Stimulated activated CD4-positive, alpha-beta T cell treated with anti-CD3 and anti-CD28 coated beads, Interleukin-2, amount 100 ng/mL, for 48 hours (primary cell): ENCODE data around the gene NBPF8.
"Not testable (repeated sequence)": the region's sequence is repeated elsewhere in the genome, so short reads cannot be mapped to it uniquely, and the experiment has no call there.

ENCODE experiments used
- DNase-seq, 2 donors: peaks; one replicate each; pipeline ENCODE4 v3.0.0-alpha.2; 2020

The NBPF8 gene, protein sequence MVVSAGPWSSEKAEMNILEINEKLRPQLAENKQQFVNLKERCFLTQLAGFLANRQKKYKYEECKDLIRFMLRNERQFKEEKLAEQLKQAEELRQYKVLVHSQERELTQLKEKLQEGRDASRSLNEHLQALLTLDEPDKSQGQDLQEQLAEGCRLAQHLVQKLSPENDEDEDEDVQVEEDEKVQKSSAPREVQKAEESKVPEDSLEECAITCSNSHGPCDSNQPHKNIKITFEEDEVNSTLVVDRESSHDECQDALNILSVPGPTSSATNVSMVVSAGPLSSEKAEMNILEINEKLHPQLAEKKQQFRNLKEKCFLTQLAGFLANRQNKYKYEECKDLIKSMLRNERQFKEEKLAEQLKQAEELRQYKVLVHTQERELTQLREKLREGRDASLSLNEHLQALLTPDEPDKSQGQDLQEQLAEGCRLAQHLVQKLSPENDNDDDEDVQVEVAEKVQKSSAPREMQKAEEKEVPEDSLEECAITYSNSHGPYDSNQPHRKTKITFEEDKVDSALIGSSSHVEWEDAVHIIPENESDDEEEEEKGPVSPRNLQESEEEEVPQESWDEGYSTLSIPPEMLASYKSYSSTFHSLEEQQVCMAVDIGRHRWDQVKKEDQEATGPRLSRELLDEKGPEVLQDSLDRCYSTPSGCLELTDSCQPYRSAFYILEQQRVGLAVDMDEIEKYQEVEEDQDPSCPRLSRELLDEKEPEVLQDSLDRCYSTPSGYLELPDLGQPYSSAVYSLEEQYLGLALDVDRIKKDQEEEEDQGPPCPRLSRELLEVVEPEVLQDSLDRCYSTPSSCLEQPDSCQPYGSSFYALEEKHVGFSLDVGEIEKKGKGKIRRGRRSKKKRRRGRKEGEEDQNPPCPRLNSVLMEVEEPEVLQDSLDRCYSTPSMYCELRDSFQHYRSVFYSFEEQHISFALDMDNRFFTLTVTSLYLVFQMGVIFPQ

DNA sequence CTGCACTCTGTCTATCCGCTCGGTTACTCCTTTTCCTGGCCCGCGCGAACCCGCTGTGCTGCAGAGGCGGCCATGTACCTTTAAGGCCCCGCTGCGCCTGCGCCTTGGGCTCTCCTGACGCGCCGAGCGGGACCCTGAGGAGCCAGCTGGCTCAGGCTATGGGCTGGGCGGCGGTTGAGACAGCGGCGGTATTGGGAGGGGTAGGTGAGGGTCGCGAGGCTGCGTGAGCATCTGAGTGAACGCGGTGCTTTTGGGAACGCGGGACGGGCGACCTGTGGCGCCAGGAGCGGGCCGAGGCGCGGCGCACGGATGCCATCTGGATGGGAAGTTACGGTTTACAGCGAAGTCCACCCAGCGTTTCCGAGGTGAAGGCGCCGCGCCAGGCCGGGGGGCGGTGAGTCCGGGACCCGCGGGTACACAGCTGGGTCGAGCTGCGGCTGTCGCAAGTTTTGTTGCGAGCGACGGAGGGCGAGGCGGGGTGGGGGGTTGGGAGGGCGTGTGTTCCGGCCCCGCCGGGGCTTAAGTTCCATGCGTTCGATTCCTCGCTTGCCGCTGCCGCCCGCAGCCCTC, at the start of gene NBPF8:
TSS of gene NBPF8 (plus strand) at position 125 of the 570 bp plus-strand sequence. CDS start 21,488 bp downstream, outside the sequence.
- DNase-seq = peak; percentile 56 to 62

DNA sequence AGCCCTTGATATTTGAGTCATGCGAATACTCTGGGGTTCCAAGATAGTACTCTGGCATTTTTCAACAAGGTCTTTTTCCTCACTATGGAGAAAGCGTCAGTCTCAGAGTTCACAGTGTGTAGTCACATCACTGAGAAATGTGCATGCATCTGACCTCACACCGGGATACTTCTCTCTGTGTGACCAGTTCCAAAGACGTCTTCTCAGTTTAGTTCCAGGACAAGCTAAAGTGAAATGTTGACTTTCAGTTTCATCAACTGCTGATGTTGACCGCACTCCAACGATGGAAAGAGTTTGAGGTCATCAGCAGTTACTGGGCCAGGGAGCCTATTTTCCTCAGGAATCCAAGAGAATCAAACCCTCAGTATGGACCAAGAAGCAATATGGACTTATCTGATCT, 47.1 kb upstream of the NBPF8 start:
- not testable (repeated sequence) for DNase-seq

DNA sequence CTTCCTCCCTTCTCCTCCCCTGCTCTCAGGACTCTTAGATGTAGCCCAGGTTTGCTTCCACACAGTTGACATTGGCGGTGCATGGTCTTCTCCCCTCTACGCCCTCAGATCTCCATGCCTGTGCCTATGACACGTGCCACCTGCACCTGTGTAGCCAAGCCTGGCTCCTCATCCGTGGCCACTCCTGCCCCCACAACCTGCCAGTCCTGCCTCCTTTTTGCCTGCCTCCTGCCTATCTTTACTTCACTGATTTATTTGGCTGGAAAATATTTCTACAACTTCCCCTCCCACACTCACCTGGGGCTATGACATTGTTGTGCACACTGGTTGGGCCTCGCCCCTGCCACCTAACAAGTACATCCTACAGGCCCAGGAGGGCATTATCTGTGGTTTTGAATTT, 28.2 kb upstream of the NBPF8 start:
- not testable (repeated sequence) for DNase-seq

DNA sequence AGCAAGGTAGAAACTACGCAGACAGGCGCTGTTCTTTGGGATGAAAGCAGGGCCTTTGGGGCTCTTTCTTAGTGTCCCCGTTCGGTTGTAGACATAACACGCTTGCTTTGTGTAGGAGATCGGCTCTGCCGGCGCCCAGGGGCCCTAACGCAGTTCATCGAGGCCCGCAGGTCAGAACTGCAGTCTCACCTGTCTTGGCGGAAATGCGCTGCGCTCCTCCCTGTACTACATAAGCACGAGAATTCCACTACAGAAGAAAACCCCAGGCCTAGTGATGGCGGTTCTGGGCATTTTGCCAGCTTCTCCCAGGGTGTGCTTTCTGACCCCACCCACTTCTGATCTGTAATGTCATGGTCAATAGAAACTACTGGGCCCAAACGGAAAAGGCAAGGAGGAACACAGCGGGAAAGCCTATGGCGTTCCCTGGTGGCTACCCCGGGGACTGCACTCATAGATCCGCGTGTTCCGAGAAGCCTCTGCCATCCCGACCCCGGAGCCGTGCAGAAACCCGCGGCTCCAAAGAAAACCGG, 26.2 kb upstream of the NBPF8 start:
- peak in 1 of 2 donors; percentile 3 for DNase-seq

DNA sequence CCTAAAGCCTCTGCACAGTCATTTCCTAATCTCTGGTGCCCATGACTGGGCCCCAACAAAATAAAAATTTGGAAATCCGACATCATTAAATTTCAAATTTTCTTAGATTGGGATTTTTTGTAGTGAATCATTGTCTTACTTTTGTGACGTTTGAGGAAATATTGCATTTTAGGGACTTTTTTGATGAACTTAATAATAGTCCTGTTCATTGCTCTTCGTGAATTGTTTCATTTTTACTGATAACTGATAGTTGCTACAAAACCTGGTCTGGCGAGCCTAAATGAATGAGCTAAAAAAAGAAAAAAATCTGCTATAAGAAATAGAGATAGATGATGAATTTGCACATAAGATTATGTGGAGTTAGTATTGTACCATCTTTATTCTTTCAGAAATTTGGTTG, 23.5 kb upstream of the NBPF8 start:
- not testable (repeated sequence) for DNase-seq

DNA sequence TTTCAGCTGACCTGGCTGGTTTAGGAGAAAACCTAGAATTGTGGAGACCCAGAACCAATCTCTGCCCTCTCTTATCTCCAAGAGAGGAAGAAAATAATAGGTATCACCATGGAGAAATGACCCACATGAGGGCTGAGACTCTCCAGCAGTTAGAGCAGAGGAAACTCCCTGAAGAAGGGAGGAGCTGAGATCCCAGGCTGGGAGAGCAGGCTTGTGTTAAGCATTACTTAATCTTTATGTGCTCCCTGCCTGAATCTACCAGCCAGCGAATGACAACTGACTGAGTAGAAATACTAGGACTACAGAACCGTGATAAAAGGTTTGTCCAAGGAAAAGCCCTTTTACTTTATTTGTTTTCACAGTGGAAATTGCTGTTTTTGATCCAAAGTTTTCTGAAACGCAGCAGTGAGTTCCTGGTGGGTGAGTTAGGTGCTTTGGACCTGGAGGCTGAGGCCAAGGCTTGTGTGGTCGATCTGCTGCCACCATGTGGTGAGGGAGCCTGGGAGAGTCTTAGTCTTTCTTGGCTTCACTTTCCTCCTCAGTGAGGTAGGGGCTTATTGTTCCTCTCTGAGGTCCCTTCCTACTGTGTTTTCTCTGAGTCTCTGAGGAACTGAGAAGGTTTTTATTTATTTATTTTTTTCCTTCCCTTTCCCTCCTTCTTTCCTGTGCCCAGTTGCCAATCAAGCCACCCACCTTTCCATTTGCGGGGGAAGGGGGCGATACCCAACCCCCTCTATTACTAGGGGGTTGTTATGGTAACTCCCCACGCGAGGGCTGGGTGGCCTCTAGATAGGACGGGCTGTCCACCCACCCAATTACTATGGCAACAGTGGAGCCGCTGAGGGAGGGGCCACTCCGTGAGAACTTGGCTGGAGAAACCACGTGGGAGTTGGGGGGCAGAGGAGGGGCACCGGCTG, 21.3 kb upstream of the NBPF8 start:
- not testable (repeated sequence) for DNase-seq

DNA sequence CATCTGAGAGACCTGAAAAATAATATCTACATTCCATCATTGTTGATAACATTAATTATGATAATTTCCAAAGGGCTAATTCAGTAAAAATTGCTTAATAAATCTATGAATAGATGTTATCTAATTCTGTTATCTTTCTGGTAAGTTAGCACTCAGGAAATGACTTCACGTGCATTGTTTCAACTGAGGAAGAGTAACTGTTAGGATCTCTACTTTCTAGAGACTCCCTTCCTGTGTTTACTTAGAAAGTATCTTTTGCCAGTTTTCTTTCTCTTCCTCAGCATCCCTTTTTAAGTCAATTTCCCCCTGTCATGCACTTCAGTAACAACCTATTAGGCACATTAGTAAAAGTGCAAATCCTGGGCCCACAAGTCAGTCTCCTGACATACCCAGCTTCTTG, 9.5 kb upstream of the NBPF8 start:
- DNase-seq = not testable (repeated sequence)

DNA sequence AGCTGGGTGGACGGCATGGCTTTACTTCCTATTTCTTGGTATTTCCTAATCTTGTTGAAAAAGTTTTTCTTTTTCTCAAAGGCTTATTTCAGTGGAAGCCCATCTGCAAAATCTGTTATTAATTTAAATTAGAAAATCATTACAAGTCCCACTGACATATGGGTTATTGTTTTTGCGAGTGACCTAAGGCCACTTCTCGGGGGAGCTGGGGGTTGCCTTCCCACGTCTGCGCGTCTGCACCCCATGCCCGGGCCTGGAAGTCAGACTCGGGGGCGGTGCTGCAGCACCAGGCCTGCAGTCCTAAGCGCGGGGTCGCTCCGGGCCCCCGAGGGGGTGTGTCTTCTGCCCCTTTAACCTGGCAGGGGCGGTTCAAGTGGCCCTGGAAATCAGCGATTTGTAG, 384 bp upstream of the NBPF8 start:
- not testable (repeated sequence) for DNase-seq

DNA sequence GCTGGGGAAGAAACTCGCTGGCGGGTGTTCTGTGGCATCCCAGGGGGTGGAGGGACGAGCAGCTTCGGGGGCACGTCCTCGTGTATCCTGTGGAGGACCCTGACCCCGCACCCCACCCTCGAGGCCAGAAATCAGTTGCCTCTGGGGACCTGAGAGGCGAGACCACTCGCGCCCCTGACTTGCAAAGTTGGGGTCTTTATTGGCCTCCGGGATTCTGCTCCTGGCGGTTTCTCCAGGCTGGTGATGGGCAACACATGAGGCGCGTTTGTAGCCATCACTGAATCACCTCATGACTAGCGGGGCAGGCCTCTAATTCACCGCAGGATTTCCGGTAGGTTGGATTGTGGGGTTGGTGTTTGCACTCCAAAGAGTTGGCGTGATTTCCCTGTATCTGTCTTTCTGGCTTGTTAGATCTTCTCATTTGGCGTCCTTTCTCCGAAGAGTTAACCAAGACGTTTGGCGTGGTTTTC, 692 bp downstream of the NBPF8 start:
- peak in 1 of 2 donors; percentile 11 for DNase-seq

DNA sequence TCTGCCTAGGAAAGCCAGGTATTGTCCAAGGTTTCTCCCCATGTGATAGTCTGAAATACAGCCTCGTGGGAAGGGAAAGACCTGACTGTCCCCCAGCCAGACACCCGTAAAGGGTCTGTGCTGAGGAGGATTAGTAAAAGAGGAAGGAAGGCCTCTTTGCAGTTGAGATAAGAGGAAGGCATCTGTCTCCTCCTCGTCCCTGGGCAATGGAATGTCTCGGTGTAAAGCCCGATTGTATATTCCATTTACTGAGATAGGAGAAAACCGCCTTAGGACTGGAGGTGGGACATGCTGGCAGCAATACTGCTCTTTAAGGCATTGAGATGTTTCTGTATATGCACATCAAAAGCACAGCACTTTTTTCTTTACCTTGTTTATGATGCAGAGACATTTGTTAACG, 10.2 kb downstream of the NBPF8 start:
- not testable (repeated sequence) for DNase-seq

DNA sequence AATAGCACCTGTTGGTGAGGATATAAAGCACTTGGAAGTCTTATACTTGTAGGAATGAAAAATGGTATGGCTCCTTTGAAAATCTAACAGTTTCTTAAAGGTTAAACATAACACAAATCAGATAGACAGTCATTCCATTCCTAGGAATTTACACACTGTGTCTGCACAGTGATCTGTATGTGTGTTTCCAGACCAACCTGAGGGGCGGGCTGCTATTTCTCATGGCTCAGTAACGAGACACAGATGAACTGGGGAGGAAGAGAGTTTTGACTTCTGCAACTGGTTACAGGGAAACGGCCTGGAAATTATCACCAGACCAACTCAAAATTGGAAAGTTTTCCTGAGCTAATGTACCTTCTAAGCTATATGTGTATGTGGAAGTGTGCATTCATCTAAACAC, 16.8 kb downstream of the NBPF8 start:
- not testable (repeated sequence) for DNase-seq

DNA sequence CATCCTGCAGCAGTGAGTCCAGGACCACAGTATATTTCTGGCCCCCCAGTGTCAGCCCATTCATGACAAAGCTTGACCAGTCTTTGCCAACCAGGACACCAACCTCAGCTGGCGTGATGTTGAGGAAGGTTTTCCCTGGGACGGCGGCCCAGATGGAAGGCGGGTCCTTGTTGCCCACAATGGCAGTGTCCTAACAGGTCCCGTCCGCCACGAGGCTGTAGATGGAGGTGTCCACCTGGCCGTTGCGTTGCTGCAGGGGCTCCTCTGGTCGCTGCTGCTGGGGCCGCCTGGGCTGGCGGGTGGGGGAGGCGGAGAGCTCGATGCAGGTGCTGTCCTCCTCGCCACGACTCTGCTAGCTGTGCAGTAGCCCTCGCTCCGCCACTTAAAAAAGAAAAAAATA, 19.0 kb downstream of the NBPF8 start:
- not testable (repeated sequence) for DNase-seq

DNA sequence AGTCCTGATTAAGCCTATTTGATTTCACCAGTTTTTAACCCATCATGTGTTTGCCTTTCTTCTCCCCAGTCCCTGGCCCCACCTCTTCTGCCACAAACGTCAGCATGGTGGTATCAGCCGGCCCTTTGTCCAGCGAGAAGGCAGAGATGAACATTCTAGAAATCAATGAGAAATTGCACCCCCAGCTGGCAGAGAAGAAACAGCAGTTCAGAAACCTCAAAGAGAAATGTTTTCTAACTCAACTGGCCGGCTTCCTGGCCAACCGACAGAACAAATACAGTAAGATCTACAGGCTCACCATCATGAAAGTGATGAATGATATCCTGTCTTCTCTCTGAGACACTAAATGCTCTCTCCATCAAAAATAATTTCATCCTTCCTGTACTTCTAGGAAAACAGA, 34.3 kb downstream of the NBPF8 start:
- not testable (repeated sequence) for DNase-seq
